Ascending aorta (tissue), 2 donors: Measurements from ENCODE around the gene SHISAL1. TPM values are rescaled to one million over a fixed set of nuclear protein-coding genes. Genes with fewer than 3 reads are reported as not detected.

Experiments
- DNase-seq, 2 donors: peaks; one replicate each; pipeline ENCODE4 v3.0.0-alpha.2; 2019; ENCODE audit warnings: low spot score in 2 of 2
- H3K27ac ChIP-seq, 2 donors: fragments of 200-600 bp; sonication (generic); one replicate each; pipeline ENCODE4 v1.5.1; 2016 to 2017; ENCODE audit warnings: mild to moderate bottlenecking in 1 of 2
- H3K27me3 ChIP-seq: fragments of 200-600 bp; sonication (generic); one replicate; pipeline ENCODE4 v1.5.1; 2017
- H3K36me3 ChIP-seq, 2 donors: fragments of 200-600 bp; sonication (generic); one replicate each; pipeline ENCODE4 v1.5.1; 2016
- H3K4me1 ChIP-seq, 2 donors: fragments of 200-600 bp; sonication (generic); one replicate each; pipeline ENCODE4 v1.5.1; 2016 to 2017; ENCODE audit warnings: mild to moderate bottlenecking in 1 of 2
- H3K4me3 ChIP-seq, 2 donors: fragments of 200-600 bp; sonication (generic); one replicate each; pipeline ENCODE4 v1.5.1; 2016 to 2017; ENCODE audit warnings: mild to moderate bottlenecking in 1 of 2
- H3K9me3 ChIP-seq, 2 donors: fragments of 200-600 bp; sonication (generic); one replicate each; pipeline ENCODE4 v1.5.1; 2016
- intact Hi-C: fragments of 100-400 bp; cut with DNase I; formaldehyde crosslinking; loops from one replicate; pipeline ENCODE4 v1.15.1; 2023
- total RNA-seq: library from RNA; depleted of rRNA; stranded (reverse); fragments of >200 nt; gene quantifications from one replicate; pipeline ENCODE4 v1.1.0, GENCODE V29; 2016
- TF ChIP-seq, protein P1 (sequence below), 3 experiments: fragments of 200-600 bp in 2 of 3; fragments of 450-650 bp in 1 of 3; sonication (generic) in 2 of 3; IDR thresholded peaks; one replicate each; pipeline ENCODE4 v1.5.1; 2016 to 2019; ENCODE audit warnings: antibody characterized with exemption in 3 of 3, mild to moderate bottlenecking in 1 of 3, moderate library complexity in 1 of 3

The SHISAL1 gene
- total RNA-seq, 1 donor from 2014 or later: 1.6 TPM

DNA sequence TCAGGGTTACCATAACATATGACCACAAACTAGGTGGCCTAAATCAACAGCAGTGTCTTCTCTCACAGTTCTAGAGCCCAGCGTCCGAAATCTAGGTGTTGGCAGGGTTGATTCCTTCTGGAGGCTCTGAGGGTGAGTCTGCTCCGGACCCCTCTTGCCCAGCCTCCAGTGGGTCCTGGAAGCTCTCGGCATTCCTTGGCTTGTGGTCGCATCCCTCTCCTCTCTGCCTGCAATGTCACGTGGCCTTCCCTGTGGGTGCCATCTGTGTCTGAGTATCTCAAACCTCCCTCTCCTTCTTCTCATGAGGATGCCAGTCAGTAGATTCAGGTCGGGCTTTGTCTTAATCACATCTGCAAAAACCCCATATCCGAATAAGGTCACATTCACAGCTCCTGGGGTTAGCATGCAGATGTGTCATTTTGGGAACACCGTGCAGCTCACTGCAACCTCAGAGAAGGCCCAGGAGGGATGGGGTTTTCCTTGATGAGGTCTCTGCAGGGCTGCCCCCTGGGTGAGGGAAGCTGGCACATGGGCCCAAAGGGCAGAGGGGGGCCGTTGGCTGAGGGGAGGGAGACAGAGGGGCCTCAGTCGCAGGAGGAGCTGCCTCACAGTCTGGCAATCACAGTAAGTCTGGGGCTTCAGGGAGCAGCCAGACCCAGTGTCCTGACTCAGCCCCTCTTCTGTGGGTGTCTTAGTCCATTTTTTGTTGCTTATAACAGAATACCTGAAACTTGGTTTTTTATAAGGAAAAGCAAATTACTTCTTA, 90.9 kb downstream of the SHISAL1 start:
- TF ChIP-seq, protein P1, sequence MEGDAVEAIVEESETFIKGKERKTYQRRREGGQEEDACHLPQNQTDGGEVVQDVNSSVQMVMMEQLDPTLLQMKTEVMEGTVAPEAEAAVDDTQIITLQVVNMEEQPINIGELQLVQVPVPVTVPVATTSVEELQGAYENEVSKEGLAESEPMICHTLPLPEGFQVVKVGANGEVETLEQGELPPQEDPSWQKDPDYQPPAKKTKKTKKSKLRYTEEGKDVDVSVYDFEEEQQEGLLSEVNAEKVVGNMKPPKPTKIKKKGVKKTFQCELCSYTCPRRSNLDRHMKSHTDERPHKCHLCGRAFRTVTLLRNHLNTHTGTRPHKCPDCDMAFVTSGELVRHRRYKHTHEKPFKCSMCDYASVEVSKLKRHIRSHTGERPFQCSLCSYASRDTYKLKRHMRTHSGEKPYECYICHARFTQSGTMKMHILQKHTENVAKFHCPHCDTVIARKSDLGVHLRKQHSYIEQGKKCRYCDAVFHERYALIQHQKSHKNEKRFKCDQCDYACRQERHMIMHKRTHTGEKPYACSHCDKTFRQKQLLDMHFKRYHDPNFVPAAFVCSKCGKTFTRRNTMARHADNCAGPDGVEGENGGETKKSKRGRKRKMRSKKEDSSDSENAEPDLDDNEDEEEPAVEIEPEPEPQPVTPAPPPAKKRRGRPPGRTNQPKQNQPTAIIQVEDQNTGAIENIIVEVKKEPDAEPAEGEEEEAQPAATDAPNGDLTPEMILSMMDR (IDR thresholded peaks at IDR 0.05): no peak
- no peaks in the 10 kb centered on the region for H3K9me3 ChIP-seq
- no peak overlapping the region for H3K27ac ChIP-seq
- H3K4me3 ChIP-seq: no peak overlapping the region
- H3K36me3 ChIP-seq: no peaks in the 10 kb centered on the region
- DNase-seq: no peak
- H3K27me3 ChIP-seq: no peaks in the 10 kb centered on the region
- no peaks in the 10 kb centered on the region for H3K4me1 ChIP-seq
- intact Hi-C loops: no loop called here

DNA sequence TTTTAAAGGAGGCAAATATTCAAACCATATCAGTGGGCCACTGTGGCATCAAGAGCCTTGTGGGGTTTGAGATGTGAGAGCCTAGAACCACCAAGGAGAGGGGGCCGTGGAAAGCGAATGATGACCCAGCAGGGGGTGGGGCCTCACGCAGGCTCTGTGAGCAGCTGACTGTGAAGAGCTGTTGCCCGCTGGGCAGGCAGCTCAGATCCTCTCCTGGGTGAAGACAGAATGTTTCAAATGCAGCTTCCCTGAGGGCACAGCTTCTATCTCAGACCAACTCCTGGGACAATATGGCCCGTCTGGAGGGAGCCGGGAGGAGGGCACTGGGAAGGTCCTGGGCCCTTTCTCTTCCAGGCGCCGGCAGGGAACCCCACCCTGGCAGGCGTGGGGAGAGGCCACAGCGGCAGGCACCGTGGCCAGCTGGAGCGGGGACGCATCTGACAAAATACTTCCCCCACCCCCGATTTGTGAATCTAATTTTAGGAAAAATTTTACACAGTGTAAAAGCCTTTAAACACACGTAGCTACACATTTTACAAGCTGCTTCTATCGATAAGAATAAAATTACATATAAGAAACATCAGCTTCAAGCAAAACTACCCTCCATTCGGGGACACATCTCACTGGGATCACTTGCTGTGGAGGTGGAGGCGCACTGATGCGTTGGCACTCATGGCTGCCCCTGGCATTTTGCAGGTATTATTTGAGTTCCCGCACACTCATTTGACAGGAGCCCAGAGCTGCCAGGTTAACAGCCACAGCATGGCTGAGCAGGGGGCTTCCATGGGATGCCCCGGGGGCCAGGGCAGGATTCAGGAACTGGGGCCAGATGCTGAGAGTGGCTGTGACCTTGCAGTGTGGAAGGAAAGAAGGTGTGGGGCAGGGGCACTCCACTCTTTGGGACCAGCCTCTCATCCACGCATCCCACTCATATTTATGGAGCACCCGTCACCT, 91.7 kb downstream of the SHISAL1 start:
- no peak overlapping the region for H3K4me3 ChIP-seq
- TF ChIP-seq, protein P1 (IDR thresholded peaks at IDR 0.05): no peak
- intact Hi-C loops: no loop called here
- no peak overlapping the region for H3K27ac ChIP-seq
- no peak for DNase-seq
- no peaks in the 10 kb centered on the region for H3K27me3 ChIP-seq
- no peaks in the 10 kb centered on the region for H3K4me1 ChIP-seq
- H3K9me3 ChIP-seq: no peaks in the 10 kb centered on the region
- H3K36me3 ChIP-seq: no peaks in the 10 kb centered on the region

- H3K36me3 ChIP-seq: no peaks in the 10 kb centered on the region
- no peak overlapping the region for H3K27ac ChIP-seq
- no peak for DNase-seq
- no peak overlapping the region for H3K4me3 ChIP-seq
- intact Hi-C loops: no loop called here
- no peaks in the 10 kb centered on the region for H3K9me3 ChIP-seq
- no peaks in the 10 kb centered on the region for H3K27me3 ChIP-seq
- H3K4me1 ChIP-seq: no peaks in the 10 kb centered on the region
- TF ChIP-seq, protein P1 (IDR thresholded peaks at IDR 0.05): no peak
Measured at GRCh38 chr22:44219101-44219870, 93.5 kb downstream of the SHISAL1 start.

DNA sequence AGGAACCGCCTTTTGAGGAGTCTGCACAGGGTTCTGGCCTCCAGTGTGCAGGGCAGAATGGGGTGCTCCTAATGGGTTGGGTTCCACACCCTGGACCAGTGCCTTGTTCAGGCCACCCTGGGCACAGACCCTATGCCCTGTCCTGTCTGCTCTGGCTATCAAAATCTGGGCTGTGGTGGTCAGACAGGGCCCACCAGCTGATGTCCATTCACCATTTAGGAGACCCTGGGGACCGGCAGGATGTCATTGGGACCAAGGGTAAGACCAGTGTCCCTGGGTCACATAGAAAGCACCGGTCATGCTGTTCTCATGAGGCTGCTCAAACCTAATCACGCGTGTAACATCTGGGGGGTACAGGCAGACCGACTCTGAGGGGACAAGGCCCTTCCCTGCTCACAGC, 94.7 kb downstream of the SHISAL1 start:
- Histone ChIP-seq H3K36me3 (no peaks in the 10 kb centered on the region), H3K4me1 (no peaks in the 10 kb centered on the region), H3K27me3 (no peaks in the 10 kb centered on the region), H3K27ac (no peak overlapping the region), H3K4me3 (no peak overlapping the region), H3K9me3 (no peaks in the 10 kb centered on the region)
- no peak for DNase-seq
- intact Hi-C loops: no loop called here
- TF ChIP-seq, protein P1 (IDR thresholded peaks at IDR 0.05): no peak

- H3K9me3 ChIP-seq: no peaks in the 10 kb centered on the region
- intact Hi-C loops: no loop called here
- no peak overlapping the region for H3K4me3 ChIP-seq
- peaks cover 4 to 7% of the 10 kb centered on the region in 2 donors for H3K4me1 ChIP-seq
- no peaks in the 10 kb centered on the region for H3K27me3 ChIP-seq
- no peak overlapping the region for H3K27ac ChIP-seq
- TF ChIP-seq, protein P1 (IDR thresholded peaks at IDR 0.05): no peak
- no peaks in the 10 kb centered on the region for H3K36me3 ChIP-seq
- no peak for DNase-seq
Measured at GRCh38 chr22:44217346-44217745, 95.4 kb downstream of the SHISAL1 start.
